Activated CD8-positive, alpha-beta T cell treated with anti-CD3 and anti-CD28 coated beads for 36 hours (primary cell): ENCODE data around the gene TGFBR2. TPM values are rescaled to one million over a fixed set of nuclear protein-coding genes. Genes with fewer than 3 reads are reported as not detected.
A peak's percentile ranks its signal among the peaks of the same experiment; 100 is the strongest.

Experiments
- ATAC-seq: fragments of 200-7000 bp; cut with Tn5 transposase; one replicate; pipeline ENCODE4 v1.10.0; 2021; ENCODE audit warnings: mild to moderate bottlenecking, moderate library complexity
- CTCF ChIA-PET: fragments of 350-600 bp; sonication (Branson Sonifier 250); formaldehyde crosslinking; loops from one replicate; lab custom pipeline; 2021; ENCODE audit warnings: antibody characterized with exemption; lab: Charles Lee
- POLR2A ChIA-PET: fragments of 350-600 bp; sonication (Branson Sonifier 250); formaldehyde crosslinking; loops from one replicate; lab custom pipeline; 2021; ENCODE audit warnings: antibody characterized with exemption; lab: Charles Lee
- DNase-seq: peaks from one replicate; pipeline ENCODE4 v3.0.0-alpha.2; 2020
- H3K27ac Mint-ChIP-seq: one replicate; pipeline ENCODE4 v1.8.0; 2021; ENCODE audit warnings: mild to moderate bottlenecking, mixed read lengths
- H3K27me3 Mint-ChIP-seq: one replicate; pipeline ENCODE4 v1.8.0; 2021; ENCODE audit warnings: mixed read lengths
- H3K36me3 Mint-ChIP-seq: one replicate; pipeline ENCODE4 v1.8.0; 2021; ENCODE audit warnings: low read depth, mixed read lengths
- H3K4me1 Mint-ChIP-seq: one replicate; pipeline ENCODE4 v1.8.0; 2021; ENCODE audit warnings: low read depth, mixed read lengths
- H3K4me3 Mint-ChIP-seq: one replicate; pipeline ENCODE4 v1.8.0; 2021; ENCODE audit warnings: mild to moderate bottlenecking, moderate library complexity, mixed read lengths
- H3K9me3 Mint-ChIP-seq: one replicate; pipeline ENCODE4 v1.8.0; 2021; ENCODE audit warnings: mixed read lengths
- CTCF ChIP-seq: fragments of 200-600 bp; IDR thresholded peaks from one replicate; pipeline ENCODE4 v1.8.0; 2022; ENCODE audit warnings: antibody characterized with exemption, mild to moderate bottlenecking
- intact Hi-C: fragments of 100-400 bp; cut with micrococcal nuclease; formaldehyde crosslinking; loops from one replicate; pipeline ENCODE4 v1.10.0; 2022
- total RNA-seq, 2 experiments: library from RNA; stranded (reverse); gene quantifications; one replicate each; pipeline ENCODE4 v1.2.3, GENCODE V29; 2021

TGFBR2 gene
- total RNA-seq, 2 experiments from 2014 or later = 49.1 to 50.0 TPM

- no peak for TF ChIP-seq CTCF
- peaks cover 86% of the 10 kb centered on the region for H3K36me3 Mint-ChIP-seq
- ChIA-PET CTCF (interaction anchor here (0.7 to 5.9 kb wide), 6 partner anchors 9 to 591 kb away, joined by 3 to 40 read pairs (median 4); no protein-coding TSS in a partner anchor), POLR2A (interaction anchor here (0.6 to 2.0 kb wide), 9 partner anchors 15 to 612 kb away, joined by 3 to 15 read pairs (median 3); partner anchors contain the start of gene TGFBR2)
- ATAC-seq (peak; percentile 60), DNase-seq (no peak)
- intact Hi-C loops = no loop called here
- H3K9me3 Mint-ChIP-seq = no peaks in the 10 kb centered on the region
- peak overlapping the region; percentile 84 for H3K27ac Mint-ChIP-seq
- H3K27me3 Mint-ChIP-seq = no peaks in the 10 kb centered on the region
- H3K4me3 Mint-ChIP-seq = no peak overlapping the region
- peaks cover 87% of the 10 kb centered on the region for H3K4me1 Mint-ChIP-seq
These were observed 76.2 kb downstream of the TGFBR2 start for GRCh38 chr3:30682434-30683155.

- DNase-seq (no peak), ATAC-seq (no peak)
- H3K36me3 Mint-ChIP-seq = peaks cover 90% of the 10 kb centered on the region
- H3K9me3 Mint-ChIP-seq = no peaks in the 10 kb centered on the region
- H3K4me1 Mint-ChIP-seq = peaks cover 90% of the 10 kb centered on the region
- CTCF ChIA-PET = interaction anchor here (5.9 kb wide), 1 partner anchor 11 kb away, joined by 40 read pairs; no protein-coding TSS in a partner anchor
- TF ChIP-seq CTCF = no peak
- H3K27me3 Mint-ChIP-seq = no peaks in the 10 kb centered on the region
- intact Hi-C loops = no loop called here
- H3K27ac Mint-ChIP-seq = peak overlapping the region; percentile 84
- POLR2A ChIA-PET = interaction anchor here (1.3 kb wide), 2 partner anchors 26 to 71 kb away, joined by 3 read pairs; no protein-coding TSS in a partner anchor
- H3K4me3 Mint-ChIP-seq = no peak overlapping the region
These were observed 77.4 kb downstream of the TGFBR2 start for GRCh38 chr3:30683769-30684168.

- TF ChIP-seq CTCF = no peak
- no peak for ATAC-seq
- ChIA-PET CTCF (interaction anchor here (5.9 kb wide), 1 partner anchor 11 kb away, joined by 40 read pairs; no protein-coding TSS in a partner anchor), POLR2A (interaction anchor here (0.6 to 1.3 kb wide), 3 partner anchors 26 to 429 kb away, joined by 3 read pairs; no protein-coding TSS in a partner anchor)
- peaks cover 90% of the 10 kb centered on the region for H3K36me3 Mint-ChIP-seq
- intact Hi-C loops = no loop called here
- H3K4me1 Mint-ChIP-seq = peaks cover 90% of the 10 kb centered on the region
- peak overlapping the region; percentile 84 for H3K27ac Mint-ChIP-seq
- H3K27me3 Mint-ChIP-seq = no peaks in the 10 kb centered on the region
- H3K9me3 Mint-ChIP-seq = no peaks in the 10 kb centered on the region
- H3K4me3 Mint-ChIP-seq = no peak overlapping the region
- no peak for DNase-seq
These were observed 78.0 kb downstream of the TGFBR2 start for GRCh38 chr3:30684356-30684755.

GRCh38 chr3:30685267-30685667, 78.9 kb downstream of the TGFBR2 start:
- ATAC-seq = no peak
- peaks cover 92% of the 10 kb centered on the region for H3K4me1 Mint-ChIP-seq
- ChIA-PET POLR2A (interaction anchor here (0.6 to 1.3 kb wide), 3 partner anchors 9 to 65 kb away, joined by 3 to 4 read pairs (median 3); no protein-coding TSS in a partner anchor), CTCF (interaction anchor here (0.7 to 5.9 kb wide), 3 partner anchors 10 to 335 kb away, joined by 3 to 40 read pairs (median 3); no protein-coding TSS in a partner anchor)
- no peak overlapping the region for H3K4me3 Mint-ChIP-seq
- H3K27me3 Mint-ChIP-seq = no peaks in the 10 kb centered on the region
- peaks cover 90% of the 10 kb centered on the region for H3K36me3 Mint-ChIP-seq
- peak overlapping the region; percentile 84 for H3K27ac Mint-ChIP-seq
- intact Hi-C loops = no loop called here
- TF ChIP-seq CTCF = no peak
- DNase-seq = no peak
- no peaks in the 10 kb centered on the region for H3K9me3 Mint-ChIP-seq

GRCh38 chr3:30686176-30686575, 79.8 kb downstream of the TGFBR2 start:
- POLR2A ChIA-PET = interaction anchor here (1.2 kb wide), 1 partner anchor 9 kb away, joined by 3 read pairs; no protein-coding TSS in a partner anchor
- peak overlapping the region; percentile 13 for H3K27ac Mint-ChIP-seq

More at GRCh38 chr3:30686176-30686575, 79.8 kb downstream of the TGFBR2 start:
- Mint-ChIP-seq H3K4me1 (peaks cover 92% of the 10 kb centered on the region), H3K4me3 (no peak overlapping the region), H3K27me3 (no peaks in the 10 kb centered on the region), H3K9me3 (no peaks in the 10 kb centered on the region), H3K36me3 (peaks cover 91% of the 10 kb centered on the region)
- ATAC-seq (no peak), DNase-seq (no peak)
- CTCF ChIA-PET = interaction anchor here (1.0 to 5.9 kb wide), 3 partner anchors 9 to 66 kb away, joined by 3 to 40 read pairs (median 4); no protein-coding TSS in a partner anchor
- TF ChIP-seq CTCF = no peak
- intact Hi-C loops = no loop called here
